GM18909 (cell line): ENCODE data around the gene EFHC2.
"Not testable (repeated sequence)": the region's sequence is repeated elsewhere in the genome, so short reads cannot be mapped to it uniquely, and the experiment has no call there.

Source experiments
- ATAC-seq: cut with Tn5 transposase; IDR thresholded peaks from one replicate; pipeline ENCODE4 v1.9.1; 2021; ENCODE audit warnings: mild to moderate bottlenecking; ENCODE audit not compliant: unreplicated experiment, poor library complexity

Gene EFHC2

DNA sequence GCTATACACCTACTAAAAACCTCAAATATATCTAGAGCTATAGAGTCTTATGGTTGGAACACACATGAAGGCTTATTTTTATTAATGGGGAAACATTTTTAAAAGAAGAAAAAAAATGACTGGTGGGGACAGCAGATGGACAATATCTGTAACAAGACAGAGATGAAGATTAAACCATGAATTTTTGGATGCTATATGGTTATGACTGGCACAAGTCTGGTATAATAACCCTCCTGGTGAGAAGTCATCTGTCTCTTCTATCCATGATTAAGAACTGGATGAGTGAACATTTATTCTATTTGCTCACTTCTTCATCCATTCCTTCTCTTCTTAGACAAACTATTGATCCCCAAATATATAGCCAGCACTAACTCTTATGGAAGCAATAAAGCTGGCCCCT, 104.4 kb downstream of the EFHC2 start:
- no peak for ATAC-seq

DNA sequence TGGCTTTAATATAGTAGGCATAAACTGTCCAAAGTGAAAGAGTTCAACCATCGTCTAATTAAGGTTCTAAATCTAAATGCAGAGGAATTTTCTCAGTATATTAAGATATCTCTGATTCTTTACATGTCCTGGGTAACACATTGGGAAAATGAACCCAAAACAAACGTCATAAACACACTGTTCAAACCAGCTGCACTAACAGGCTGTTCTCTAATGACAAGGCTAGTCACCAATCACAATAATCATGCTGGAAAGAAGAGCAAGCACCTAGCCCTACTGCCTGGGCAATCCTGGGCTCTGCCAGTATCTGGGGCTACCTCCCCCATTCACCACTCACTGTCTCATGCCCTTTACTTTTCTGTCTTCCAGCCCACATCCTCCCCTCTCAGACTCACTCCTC, 107.9 kb downstream of the EFHC2 start:
- no peak for ATAC-seq

DNA sequence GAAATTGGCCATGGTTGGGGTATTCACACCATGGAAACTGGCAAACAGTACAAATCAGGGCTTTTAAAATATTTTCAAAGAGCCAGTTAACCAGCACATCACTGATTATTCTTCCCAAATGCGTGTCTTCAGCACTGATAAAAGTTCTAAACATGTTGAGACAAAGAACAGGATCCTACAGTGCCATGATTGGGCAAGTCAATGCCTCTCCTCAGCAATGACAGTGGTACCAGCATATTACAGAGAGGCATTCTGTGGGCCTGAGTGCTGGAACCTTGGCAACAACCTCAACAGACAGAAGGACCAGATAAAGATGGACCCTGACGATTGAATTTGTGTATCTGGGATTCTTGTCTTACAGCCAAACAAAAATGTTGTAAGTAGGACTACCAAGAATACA, 108.9 kb downstream of the EFHC2 start:
- ATAC-seq: no peak

DNA sequence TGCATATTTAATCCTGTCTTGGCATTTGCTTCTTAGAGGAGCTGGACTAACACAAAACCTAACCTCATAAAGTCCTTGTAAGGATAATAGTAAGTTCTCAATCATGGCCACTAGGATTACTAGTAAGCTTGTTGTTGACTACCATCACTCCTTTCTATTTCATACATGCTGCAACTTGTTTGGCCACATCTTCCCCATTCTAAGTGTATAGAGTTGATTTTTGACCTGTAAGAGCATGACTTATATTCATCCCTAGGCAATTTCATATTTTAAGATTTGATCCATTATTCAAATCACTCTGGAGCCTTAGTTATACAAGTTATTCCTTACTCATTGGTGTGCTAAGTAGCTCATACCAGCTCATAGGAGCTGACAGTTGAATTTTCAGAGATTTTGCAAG, 109.4 kb downstream of the EFHC2 start:
- ATAC-seq: no peak

DNA sequence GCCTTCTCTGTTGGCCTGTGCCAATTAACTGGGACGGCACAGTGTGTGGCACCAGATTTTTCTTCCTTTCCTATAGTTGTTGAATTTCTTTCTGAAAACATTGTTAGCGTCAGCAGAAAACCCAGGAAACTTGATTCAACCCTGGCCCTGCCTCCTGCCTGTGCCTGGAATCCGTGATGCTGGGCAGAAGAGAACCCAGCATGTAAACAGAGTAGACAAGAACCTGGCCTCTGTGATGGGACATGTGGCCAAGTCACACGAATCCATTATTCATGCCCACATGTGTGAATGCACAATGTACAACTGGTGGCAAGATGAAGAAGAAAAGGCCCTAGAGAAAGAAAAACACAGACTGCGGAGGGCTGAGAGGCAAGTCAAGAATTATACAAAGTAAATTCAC, 111.4 kb downstream of the EFHC2 start:
- no peak for ATAC-seq

DNA sequence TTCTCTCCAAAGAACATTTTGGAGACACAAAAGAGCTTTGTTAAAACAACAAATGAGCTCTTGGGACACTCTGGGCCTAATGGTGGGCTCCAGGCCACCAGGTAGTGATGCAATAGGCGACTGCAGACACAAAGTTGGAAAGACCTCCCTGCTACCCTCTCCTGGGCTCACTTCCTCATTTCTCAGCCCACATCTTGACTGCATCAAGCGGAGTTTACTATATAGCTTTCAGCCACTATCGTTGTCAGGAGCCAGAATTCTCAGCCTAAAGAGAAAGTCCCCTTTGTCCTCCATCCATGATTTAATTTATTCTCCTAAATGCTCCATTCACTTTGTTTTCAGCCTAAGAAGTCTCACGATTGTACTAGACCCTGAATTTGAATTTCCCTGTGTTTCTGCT, 114.9 kb downstream of the EFHC2 start:
- peak; percentile 72 for ATAC-seq

DNA sequence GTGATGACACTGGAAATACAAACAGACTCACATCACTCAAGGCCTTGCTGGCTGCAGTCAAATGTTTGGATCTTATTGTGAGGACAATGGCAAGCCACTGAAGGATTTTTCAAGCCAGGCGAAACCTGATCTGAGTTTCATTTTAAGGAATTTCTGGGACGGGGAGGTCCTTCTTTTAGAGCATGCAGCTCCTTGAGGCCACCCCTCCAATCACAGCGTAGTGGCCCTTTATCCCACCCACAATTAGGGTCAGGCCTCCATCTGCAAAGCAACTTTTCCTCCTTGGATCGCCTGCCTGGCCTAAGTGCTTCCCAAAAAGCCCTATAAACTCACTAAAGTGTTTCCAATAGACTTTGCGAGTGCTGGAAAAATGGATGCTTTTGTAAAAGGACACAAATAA, 115.5 kb downstream of the EFHC2 start:
- ATAC-seq: no peak

DNA sequence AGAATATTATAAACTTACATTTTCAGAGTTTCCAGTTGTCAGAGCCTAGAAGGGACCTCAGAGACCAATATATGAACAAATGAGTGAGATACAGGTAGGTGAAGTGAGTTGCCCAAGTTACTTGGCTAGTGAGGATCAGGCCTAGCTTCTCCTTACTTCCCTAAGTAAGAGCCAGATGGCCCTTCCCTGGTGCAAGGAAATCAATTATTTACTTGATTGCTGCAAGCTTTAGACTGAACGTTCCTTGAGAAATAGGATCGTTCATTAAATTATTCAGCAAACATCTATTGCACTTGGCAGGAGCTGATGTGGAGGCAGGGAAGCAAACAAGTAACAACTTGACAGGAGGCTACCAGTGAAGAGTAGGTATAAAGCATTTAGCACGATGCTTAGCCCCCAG, 117.8 kb downstream of the EFHC2 start:
- ATAC-seq: no peak

DNA sequence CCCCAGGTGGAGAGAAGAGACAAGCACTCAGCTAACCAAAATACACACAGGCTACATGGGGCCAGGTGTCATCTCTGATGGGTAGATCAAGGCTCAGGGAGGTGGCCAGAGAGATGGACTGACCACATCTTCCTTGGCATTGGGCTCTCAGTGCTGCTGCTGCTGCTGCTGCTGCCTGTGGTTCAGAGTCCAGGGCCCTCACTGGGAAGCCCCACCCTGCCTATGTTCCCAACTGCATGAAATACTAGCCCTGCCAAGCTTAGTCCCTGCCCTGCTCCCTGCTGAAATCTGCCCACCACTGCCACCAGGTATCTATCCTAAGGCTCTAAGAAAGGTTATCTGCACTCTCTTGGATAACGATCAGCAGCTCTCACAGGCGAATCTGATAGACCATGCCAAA, 118.7 kb downstream of the EFHC2 start:
- no peak for ATAC-seq

DNA sequence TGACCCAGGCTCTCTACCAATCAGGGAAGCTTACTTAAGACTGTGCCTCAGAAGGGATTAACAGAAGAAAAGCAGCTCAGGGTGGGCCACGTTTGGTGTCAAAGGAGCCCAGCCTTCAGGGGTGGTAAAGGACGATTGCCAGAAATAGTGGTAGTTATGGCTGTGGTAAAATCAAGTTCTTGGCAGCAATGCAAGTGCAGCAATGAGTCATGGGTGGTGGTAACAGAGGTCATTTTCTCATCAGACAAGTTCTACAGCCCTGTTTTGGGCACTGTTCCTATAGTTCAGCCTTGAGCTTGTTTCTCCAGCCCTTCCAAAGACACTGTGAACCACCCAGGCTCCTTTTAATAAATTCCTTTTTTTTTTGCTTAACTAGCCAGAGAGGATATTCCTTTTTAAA, 120.3 kb downstream of the EFHC2 start:
- no peak for ATAC-seq

DNA sequence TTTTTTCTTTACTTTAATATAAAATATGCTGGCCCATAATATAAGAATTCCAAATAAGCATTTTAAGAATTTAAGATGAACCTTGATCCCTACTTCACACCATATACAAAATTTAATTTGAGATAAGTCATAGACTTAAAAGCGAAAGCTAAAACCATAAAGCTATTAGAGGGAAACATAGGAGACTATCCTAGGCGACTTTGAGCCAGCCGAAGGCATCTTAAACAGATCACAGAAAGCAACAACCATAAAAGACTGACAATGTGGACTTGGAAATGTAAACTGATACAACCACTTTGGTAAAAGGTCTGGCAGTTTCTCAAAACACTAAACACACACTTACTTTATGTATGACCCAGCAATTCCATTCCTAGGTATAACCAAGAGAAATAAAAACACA, 125.0 kb downstream of the EFHC2 start:
- ATAC-seq: no peak

DNA sequence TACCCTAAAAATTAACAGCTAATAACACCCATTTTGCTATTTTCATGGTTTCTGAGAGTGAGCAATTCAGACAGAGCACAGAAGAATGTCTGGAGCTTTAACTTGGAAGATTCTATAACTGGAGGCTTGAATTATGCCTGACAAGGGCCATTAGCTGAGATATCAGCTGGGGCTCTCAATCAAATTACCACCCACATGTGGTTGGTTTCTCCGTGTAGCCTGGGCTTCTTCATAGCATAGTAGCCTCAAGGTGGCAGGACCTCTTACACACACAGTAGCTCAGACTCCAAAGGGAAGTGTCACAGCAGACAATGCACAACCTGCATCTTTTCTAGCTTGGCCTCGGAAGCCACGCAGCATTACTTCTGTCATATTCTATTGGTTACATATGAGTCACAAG, 127.3 kb downstream of the EFHC2 start:
- ATAC-seq: no peak

DNA sequence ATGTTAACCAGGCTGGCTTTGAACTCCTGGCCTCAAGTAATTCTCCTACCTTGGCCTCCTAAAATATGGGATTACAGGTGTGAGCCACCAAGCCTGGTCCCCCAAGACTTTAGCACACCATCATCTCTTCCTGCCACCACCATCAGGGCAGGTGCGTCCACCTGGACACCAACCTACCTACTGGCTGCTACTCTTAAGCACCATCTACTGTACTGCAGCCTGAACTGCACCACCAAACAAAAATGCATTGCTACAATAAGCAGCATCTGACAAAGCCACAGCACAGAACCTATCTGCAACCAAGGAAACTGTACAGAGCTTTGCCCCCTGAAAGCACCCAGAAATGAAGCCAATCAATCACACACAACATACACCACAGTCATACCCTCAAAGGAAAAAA, 139.7 kb downstream of the EFHC2 start:
- ATAC-seq: no peak

DNA sequence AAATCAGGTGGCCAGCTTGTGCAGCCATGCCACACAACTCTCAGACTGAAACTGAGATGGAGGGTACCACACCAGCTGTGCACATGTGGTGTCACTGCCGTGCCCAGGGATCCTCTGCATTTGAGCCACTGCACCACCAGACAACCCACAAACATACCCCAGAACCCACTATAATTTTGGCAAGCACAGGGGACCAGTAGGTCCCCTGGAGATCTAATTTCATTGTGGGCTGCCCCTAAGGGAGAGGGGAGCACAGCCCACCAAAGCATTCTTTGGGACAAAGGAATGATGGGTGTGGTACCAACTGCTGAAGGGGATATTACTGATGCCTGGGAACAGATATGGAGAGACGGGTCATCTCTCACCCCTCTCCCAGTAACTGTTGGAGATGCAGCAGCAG, 140.9 kb downstream of the EFHC2 start:
- no peak for ATAC-seq

DNA sequence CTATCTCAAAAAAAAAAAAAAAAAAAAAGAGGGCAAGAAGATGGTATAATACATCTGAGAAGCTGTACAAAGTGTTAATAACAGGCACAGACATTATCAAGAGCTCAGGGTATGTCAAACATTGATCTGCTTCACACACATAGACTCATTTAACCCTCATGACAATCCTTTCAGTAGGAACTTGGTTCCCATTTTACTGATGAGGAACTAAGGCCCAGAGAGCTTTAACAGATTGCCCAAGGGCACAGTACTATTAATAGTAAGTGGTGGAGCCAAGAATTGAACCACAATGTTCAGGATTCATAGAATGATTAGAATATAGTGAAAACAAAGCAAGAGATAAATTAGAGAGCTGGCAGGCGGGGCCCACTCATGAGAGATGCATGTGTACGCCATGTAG, 154.4 kb downstream of the EFHC2 start:
- ATAC-seq: no peak

DNA sequence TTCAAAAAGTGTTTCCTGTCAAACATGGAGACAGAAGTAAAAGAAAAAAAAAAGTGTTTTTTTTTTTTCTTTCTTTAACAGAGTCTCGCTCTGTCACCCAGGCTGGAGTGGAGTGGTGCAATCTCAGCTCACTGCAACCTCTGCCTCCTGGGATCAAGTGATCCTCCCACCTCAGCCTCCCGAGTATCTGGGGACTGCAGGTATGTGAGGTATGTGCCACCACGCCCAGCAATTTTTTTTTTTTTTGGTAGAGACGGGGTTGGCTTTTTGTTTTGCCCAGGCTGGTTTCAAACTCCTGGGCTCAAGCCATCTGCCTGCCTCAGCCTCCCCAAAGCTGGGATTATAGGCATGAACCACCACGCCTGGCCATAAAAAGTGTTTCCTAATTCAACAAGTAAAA, 155.6 kb downstream of the EFHC2 start:
- ATAC-seq: not testable (repeated sequence)

DNA sequence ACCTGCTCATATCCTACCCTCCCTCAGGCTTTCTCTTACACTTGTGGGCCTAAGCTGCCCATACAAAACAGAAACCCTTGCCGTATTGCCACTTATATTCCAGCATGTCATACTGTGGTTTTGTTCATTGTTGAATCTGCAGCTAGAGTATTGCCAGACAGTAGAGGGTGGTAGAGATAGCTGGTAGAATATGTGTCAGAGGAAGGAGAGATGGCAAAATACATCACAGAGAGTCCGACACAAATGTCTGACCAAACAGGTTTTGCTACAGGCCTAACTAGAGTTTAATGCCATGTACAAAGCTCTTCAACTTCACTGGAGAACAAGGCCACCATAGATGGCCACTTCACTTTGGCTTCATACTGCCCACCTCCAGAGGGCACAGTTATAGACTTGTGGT, 160.1 kb downstream of the EFHC2 start:
- no peak for ATAC-seq

DNA sequence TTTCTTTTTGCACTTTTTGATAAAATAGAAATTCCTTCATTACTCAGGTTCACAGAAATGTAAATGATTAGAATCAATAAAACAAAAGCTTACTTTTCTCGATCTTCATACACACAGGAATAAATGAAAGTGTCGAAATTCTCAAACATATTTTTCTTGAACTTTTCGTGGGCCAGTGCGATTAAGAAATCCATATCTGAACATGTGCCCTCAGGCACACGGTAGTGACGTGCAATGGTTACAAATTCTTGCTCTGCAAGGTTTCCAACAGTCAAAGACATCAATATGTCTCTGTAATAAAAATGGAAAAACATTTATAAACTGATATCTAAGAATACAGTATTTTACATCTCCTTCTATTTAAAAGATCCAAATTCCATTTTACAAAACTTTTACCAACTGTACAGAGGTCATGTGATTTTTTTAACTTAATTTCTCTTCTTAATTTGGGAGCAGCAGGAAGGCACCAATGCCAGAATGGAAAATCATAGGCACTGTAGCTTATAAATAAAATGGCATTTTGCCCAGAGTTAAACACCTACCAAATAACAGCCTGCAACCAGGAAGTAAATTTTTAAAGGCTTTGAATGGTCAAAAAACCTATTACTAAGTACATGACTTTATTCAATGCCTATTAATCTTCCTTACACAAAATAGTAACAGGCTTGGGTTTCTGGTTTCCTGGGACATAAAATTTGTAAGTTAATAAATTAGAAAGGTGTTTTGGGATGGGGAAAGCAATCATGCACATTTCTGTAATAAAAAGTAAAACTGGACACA, 165.0 kb downstream of the EFHC2 start:
- ATAC-seq: no peak

DNA sequence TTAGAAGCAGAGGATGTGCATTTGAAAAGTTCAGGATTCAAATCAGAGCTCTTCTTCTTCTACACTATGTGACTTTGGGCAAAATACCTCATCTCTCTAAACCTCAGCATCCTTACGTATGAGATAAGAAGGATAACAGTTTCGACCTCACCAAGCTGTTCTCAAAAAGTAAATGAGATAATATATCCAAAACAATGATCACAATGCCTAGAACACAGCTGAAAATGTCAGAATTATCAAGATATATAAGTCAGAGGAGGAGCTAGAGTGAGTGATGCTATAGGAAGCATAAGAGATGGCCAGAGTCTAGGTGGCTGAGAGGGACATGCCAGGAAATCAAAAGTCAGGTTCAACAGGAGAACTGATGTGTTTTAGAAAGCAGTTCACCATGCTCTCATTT, 168.0 kb downstream of the EFHC2 start:
- ATAC-seq: no peak

DNA sequence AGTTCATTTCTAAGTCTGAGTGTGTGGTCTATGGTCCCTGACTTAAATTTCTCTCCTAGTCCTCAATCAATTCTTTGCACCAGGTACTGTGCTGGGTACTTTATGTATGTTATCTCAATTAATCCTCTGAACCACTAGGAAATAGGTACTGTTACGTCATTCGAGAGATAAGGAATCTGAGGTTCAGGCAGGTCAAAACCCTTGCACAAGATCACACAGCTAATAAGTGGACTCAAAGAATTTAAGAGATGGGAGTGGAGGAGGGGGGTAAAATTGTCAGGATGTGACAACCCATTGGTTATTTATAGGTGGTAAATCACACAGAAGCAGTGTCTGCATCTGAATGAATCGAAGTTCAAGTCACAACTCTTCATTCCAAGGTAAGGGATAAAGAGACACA, 169.4 kb downstream of the EFHC2 start:
- no peak for ATAC-seq

DNA sequence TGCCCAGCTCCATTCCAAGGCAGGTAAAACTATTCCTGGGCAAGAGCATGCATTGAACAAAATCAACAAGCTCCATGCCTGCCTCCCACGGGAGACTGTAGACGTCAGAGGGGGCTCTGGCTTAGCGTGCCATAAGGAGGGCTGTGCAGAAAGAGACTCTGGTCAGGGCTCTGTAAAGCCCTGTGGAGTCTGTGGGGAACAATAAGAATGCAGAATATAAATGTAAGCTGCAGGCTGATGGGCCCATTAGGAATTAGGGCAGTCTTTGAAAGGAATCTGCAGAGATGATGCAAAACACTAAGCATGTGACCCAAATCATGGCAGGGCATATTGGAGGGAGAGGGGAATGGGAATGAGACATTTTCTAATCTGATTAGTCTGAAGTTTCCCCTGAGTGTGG, 170.3 kb downstream of the EFHC2 start:
- no peak for ATAC-seq

DNA sequence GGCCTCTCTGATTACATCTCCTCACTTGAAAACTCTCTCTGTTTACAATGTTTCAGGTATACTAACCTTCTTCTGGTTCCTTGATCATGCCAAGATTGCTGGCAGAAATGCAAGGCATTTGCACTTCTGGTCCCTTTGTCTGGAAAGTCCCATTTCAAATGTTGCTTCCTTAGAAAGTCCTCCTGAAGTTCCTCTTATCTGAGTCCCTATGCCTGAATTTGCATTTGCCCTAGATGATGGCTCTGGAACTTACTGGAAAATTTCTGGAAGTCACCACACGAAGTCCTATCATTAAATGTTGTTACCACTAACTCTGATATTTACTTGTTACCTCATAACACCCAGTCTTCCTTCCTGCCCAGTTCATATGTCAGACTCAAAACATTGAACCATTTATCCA, 176.4 kb downstream of the EFHC2 start:
- no peak for ATAC-seq

DNA sequence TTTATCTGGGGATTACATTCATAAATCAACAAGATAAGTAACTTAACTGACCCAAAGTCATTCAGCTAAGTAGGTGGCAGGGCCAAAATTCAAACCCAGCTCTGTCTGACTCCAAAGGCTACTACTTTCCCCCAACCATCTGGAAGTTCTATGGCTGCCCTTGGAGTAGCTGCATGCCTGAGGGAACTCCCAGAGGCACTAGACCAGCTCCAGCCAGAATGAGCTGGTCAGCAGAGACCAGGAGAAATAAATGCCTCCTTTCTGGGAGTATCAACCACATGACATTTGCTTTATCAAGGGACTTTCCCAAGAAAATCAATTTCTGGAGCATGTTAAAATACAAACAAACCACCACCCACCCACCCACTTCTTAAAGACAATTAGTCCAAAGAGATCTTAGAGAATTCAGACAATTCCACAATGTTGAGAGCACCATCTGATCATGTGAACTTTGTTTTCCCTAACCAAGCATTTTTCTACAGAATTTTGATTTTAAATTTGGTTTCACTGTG, 180.5 kb downstream of the EFHC2 start:
- no peak for ATAC-seq
